ENCODE measurements around the gene CHST9. TPM values are rescaled to one million over a fixed set of nuclear protein-coding genes. Genes with fewer than 3 reads are reported as not detected.

Gene CHST9
- total RNA-seq, 1 experiment from 2014 or later: 19.2 TPM

DNA sequence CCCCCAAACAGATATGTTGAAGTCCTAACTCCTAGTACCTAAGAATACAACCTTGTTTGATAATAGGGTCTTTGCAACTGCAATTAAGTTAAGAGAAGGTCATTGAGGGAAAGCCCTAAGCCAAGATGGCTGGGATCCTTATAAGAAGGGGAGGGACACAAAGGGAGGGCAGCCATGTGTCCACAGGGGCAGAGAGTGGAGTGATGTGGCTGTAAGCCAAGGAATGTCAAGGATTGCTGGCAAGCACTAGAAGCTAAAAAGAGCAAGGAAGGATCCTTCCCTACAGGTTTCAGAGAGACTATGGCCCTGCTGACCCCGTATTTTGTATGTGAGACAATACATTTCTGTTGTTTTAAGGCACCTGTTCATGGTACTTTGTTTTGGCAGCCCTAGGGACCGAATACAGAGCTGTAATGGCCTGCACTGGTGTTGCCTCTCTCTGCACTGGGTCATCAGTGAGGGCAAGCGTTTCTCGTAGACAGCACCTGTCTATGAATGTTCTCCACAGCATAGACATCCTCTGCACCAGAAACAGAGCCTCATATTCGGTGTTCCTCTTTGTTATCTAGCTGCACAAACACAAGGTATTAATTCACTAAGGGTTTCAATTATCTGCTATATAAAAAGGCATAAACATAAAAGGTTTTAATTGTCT is 244.2 kb downstream of the CHST9 start:
- TF ChIP-seq MXD4 (CRISPR knock-in tag; IDR thresholded peaks at IDR 0.05; ENCODE audit: borderline replicate concordance) (no peak), FOXJ3 (CRISPR knock-in tag; IDR thresholded peaks at IDR 0.05; ENCODE audit: borderline replicate concordance) (no peak), ZNF138 (CRISPR knock-in tag; conservative IDR thresholded peaks at IDR 0.05) (no peak), NR3C1 (CRISPR knock-in tag; conservative IDR thresholded peaks at IDR 0.05; ENCODE audit: low read depth) (no peak), NR2C2 (CRISPR knock-in tag; IDR thresholded peaks at IDR 0.05) (no peak), EMX1 (CRISPR knock-in tag; IDR thresholded peaks at IDR 0.05) (no peak), ETV6 (CRISPR knock-in tag; IDR thresholded peaks at IDR 0.05) (no peak), HMGA2 (CRISPR knock-in tag; IDR thresholded peaks at IDR 0.05) (no peak), ZNF219 (CRISPR knock-in tag; IDR thresholded peaks at IDR 0.05; ENCODE audit: borderline replicate concordance) (no peak), NR1H2 (CRISPR knock-in tag; IDR thresholded peaks at IDR 0.05) (no peak), CBFB (CRISPR knock-in tag; IDR thresholded peaks at IDR 0.05; ENCODE audit: low read depth) (no peak), ELF4 (CRISPR knock-in tag; IDR thresholded peaks at IDR 0.05; ENCODE audit: low read depth) (no peak), ZNF263 (CRISPR knock-in tag; IDR thresholded peaks at IDR 0.05; ENCODE audit: low read depth) (no peak), RELA (CRISPR knock-in tag; IDR thresholded peaks at IDR 0.05; ENCODE audit: borderline replicate concordance) (no peak)
- TF ChIP-seq, protein P1, sequence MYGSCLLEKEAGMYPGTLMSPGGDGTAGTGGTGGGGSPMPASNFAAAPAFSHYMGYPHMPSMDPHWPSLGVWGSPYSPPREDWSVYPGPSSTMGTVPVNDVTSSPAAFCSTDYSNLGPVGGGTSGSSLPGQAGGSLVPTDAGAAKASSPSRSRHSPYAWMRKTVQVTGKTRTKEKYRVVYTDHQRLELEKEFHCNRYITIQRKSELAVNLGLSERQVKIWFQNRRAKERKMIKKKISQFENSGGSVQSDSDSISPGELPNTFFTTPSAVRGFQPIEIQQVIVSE (CRISPR knock-in tag; IDR thresholded peaks at IDR 0.05; ENCODE audit: borderline replicate concordance): no peak
- TF ChIP-seq, protein P2, sequence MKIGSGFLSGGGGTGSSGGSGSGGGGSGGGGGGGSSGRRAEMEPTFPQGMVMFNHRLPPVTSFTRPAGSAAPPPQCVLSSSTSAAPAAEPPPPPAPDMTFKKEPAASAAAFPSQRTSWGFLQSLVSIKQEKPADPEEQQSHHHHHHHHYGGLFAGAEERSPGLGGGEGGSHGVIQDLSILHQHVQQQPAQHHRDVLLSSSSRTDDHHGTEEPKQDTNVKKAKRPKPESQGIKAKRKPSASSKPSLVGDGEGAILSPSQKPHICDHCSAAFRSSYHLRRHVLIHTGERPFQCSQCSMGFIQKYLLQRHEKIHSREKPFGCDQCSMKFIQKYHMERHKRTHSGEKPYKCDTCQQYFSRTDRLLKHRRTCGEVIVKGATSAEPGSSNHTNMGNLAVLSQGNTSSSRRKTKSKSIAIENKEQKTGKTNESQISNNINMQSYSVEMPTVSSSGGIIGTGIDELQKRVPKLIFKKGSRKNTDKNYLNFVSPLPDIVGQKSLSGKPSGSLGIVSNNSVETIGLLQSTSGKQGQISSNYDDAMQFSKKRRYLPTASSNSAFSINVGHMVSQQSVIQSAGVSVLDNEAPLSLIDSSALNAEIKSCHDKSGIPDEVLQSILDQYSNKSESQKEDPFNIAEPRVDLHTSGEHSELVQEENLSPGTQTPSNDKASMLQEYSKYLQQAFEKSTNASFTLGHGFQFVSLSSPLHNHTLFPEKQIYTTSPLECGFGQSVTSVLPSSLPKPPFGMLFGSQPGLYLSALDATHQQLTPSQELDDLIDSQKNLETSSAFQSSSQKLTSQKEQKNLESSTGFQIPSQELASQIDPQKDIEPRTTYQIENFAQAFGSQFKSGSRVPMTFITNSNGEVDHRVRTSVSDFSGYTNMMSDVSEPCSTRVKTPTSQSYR (CRISPR knock-in tag; IDR thresholded peaks at IDR 0.05): no peak
- TF ChIP-seq, protein P3, sequence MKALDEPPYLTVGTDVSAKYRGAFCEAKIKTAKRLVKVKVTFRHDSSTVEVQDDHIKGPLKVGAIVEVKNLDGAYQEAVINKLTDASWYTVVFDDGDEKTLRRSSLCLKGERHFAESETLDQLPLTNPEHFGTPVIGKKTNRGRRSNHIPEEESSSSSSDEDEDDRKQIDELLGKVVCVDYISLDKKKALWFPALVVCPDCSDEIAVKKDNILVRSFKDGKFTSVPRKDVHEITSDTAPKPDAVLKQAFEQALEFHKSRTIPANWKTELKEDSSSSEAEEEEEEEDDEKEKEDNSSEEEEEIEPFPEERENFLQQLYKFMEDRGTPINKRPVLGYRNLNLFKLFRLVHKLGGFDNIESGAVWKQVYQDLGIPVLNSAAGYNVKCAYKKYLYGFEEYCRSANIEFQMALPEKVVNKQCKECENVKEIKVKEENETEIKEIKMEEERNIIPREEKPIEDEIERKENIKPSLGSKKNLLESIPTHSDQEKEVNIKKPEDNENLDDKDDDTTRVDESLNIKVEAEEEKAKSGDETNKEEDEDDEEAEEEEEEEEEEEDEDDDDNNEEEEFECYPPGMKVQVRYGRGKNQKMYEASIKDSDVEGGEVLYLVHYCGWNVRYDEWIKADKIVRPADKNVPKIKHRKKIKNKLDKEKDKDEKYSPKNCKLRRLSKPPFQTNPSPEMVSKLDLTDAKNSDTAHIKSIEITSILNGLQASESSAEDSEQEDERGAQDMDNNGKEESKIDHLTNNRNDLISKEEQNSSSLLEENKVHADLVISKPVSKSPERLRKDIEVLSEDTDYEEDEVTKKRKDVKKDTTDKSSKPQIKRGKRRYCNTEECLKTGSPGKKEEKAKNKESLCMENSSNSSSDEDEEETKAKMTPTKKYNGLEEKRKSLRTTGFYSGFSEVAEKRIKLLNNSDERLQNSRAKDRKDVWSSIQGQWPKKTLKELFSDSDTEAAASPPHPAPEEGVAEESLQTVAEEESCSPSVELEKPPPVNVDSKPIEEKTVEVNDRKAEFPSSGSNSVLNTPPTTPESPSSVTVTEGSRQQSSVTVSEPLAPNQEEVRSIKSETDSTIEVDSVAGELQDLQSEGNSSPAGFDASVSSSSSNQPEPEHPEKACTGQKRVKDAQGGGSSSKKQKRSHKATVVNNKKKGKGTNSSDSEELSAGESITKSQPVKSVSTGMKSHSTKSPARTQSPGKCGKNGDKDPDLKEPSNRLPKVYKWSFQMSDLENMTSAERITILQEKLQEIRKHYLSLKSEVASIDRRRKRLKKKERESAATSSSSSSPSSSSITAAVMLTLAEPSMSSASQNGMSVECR (CRISPR knock-in tag; IDR thresholded peaks at IDR 0.05; ENCODE audit: borderline replicate concordance): no peak
- TF ChIP-seq, protein P4, sequence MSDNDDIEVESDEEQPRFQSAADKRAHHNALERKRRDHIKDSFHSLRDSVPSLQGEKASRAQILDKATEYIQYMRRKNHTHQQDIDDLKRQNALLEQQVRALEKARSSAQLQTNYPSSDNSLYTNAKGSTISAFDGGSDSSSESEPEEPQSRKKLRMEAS (CRISPR knock-in tag; IDR thresholded peaks at IDR 0.05): no peak
- Mint-ChIP-seq H3K4me3 (no peak overlapping the region), H3K4me1 (peaks cover 5% of the 10 kb centered on the region; the same call in 1 of the 2 replicates), H3K9me3 (peaks cover 4% of the 10 kb centered on the region; the same call in 1 of the 2 replicates), H3K27me3 (ENCODE audit: low read depth) (no peaks in the 10 kb centered on the region), H3K36me3 (peaks cover 7% of the 10 kb centered on the region; the same call in 1 of the 2 replicates), H3K27ac (no peak overlapping the region)
- DNase-seq (ENCODE audit: low spot score): no peak
- CTCF ChIA-PET: no interaction called here
- POLR2A ChIA-PET: no interaction called here
- no peak for ATAC-seq

DNA sequence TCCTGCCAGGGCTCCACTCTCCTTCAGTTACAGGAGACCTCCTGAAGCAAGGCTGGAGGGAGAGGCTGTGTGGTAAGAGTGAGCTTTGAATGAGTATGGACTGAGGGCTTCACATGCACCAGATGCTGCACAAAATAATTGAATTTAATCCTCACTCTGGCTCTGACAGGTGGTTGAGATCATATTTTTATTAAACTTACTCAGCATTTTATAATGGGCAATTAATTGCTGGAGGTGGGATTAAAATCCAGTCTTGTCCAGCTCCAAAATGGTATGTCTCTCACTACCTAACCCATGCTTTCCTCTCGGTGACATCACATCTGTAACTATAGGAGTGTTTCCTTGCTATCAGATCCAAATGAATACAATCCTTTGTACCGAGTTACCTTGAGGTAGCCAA is 253.4 kb downstream of the CHST9 start:
- H3K27me3 Mint-ChIP-seq (ENCODE audit: low read depth): no peaks in the 10 kb centered on the region; the same call in 1 of the 2 replicates
- no peak for ATAC-seq
- ChIA-PET CTCF (no interaction called here), POLR2A (no interaction called here)
- DNase-seq (ENCODE audit: low spot score): no peak
- peaks cover 7% of the 10 kb centered on the region; the same call in 1 of the 2 replicates for H3K9me3 Mint-ChIP-seq
- H3K4me1 Mint-ChIP-seq: peaks cover 25% of the 10 kb centered on the region
- no peak overlapping the region for H3K27ac Mint-ChIP-seq
- peaks cover 10% of the 10 kb centered on the region for H3K36me3 Mint-ChIP-seq
- H3K4me3 Mint-ChIP-seq: no peak overlapping the region
- TF ChIP-seq FOXJ3 (CRISPR knock-in tag; IDR thresholded peaks at IDR 0.05; ENCODE audit: borderline replicate concordance) (no peak), FOXP1 (CRISPR knock-in tag; IDR thresholded peaks at IDR 0.05; ENCODE audit: borderline replicate concordance) (no peak), ETV6 (CRISPR knock-in tag; IDR thresholded peaks at IDR 0.05) (no peak)
- TF ChIP-seq, protein P5, sequence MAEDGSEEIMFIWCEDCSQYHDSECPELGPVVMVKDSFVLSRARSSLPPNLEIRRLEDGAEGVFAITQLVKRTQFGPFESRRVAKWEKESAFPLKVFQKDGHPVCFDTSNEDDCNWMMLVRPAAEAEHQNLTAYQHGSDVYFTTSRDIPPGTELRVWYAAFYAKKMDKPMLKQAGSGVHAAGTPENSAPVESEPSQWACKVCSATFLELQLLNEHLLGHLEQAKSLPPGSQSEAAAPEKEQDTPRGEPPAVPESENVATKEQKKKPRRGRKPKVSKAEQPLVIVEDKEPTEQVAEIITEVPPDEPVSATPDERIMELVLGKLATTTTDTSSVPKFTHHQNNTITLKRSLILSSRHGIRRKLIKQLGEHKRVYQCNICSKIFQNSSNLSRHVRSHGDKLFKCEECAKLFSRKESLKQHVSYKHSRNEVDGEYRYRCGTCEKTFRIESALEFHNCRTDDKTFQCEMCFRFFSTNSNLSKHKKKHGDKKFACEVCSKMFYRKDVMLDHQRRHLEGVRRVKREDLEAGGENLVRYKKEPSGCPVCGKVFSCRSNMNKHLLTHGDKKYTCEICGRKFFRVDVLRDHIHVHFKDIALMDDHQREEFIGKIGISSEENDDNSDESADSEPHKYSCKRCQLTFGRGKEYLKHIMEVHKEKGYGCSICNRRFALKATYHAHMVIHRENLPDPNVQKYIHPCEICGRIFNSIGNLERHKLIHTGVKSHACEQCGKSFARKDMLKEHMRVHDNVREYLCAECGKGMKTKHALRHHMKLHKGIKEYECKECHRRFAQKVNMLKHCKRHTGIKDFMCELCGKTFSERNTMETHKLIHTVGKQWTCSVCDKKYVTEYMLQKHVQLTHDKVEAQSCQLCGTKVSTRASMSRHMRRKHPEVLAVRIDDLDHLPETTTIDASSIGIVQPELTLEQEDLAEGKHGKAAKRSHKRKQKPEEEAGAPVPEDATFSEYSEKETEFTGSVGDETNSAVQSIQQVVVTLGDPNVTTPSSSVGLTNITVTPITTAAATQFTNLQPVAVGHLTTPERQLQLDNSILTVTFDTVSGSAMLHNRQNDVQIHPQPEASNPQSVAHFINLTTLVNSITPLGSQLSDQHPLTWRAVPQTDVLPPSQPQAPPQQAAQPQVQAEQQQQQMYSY (CRISPR knock-in tag; IDR thresholded peaks at IDR 0.05): no peak
- TF ChIP-seq, protein P6, sequence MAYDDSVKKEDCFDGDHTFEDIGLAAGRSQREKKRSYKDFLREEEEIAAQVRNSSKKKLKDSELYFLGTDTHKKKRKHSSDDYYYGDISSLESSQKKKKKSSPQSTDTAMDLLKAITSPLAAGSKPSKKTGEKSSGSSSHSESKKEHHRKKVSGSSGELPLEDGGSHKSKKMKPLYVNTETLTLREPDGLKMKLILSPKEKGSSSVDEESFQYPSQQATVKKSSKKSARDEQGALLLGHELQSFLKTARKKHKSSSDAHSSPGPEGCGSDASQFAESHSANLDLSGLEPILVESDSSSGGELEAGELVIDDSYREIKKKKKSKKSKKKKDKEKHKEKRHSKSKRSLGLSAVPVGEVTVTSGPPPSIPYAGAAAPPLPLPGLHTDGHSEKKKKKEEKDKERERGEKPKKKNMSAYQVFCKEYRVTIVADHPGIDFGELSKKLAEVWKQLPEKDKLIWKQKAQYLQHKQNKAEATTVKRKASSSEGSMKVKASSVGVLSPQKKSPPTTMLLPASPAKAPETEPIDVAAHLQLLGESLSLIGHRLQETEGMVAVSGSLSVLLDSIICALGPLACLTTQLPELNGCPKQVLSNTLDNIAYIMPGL (CRISPR knock-in tag; IDR thresholded peaks at IDR 0.05): no peak

All from WTC11 (cell line).